Caco-2 (cell line): ENCODE data around the gene GRK1. TPM values are rescaled to one million over a fixed set of nuclear protein-coding genes. Genes with fewer than 3 reads are reported as not detected.

Experiments
- BruUV-seq: library from RNA; stranded (reverse); fragments of 400-500 nt; replicated peaks from 2 replicates; lab custom pipeline; 2021; lab: Mats Ljungman, UMichigan
- CTCF ChIA-PET: fragments of 300-600 bp; sonication (Branson Sonifier 250); formaldehyde crosslinking; loops from one replicate; lab custom pipeline; 2022; ENCODE audit warnings: antibody characterized with exemption; lab: Charles Lee
- POLR2A ChIA-PET: fragments of 300-600 bp; sonication (Branson Sonifier 250); formaldehyde crosslinking; loops from one replicate; lab custom pipeline; 2022; ENCODE audit warnings: antibody characterized with exemption; lab: Charles Lee
- DNase-seq, 2 experiments: peaks; one replicate each; pipeline versions ENCODE4 v3.0.0 to v3.0.0-alpha.2; 2020 to 2022
- H3K27me3 ChIP-seq: replicated peaks from 2 replicates; pipeline ENCODE4 v1.6.0; 2011; ENCODE audit warnings: low read length; ENCODE audit not compliant: control insufficient read depth, insufficient read depth
- H3K36me3 ChIP-seq: 2 replicates; pipeline ENCODE4 v1.5.1; 2011; ENCODE audit warnings: low read length; ENCODE audit not compliant: control insufficient read depth, insufficient read depth
- H3K4me1 ChIP-seq: fragments of 250-450 bp; sonication (Bioruptor Pico); 2 replicates; pipeline ENCODE4 v1.5.1; 2020; ENCODE audit warnings: mild to moderate bottlenecking
- H3K4me3 ChIP-seq: 2 replicates; pipeline ENCODE4 v1.5.1; 2011; ENCODE audit warnings: low read depth, mild to moderate bottlenecking, control low read depth, low read length
- H3K9me3 ChIP-seq: fragments of 250-450 bp; sonication (Bioruptor Pico); 2 replicates; pipeline ENCODE4 v1.5.1; 2020; ENCODE audit warnings: mild to moderate bottlenecking, moderate library complexity
- H3K27ac Mint-ChIP-seq: one replicate; pipeline ENCODE4 v1.8.0; 2022; ENCODE audit warnings: mixed read lengths; ENCODE audit not compliant: unreplicated experiment
- H3K27me3 Mint-ChIP-seq: one replicate; pipeline ENCODE4 v1.8.0; 2022; ENCODE audit warnings: mixed read lengths; ENCODE audit not compliant: insufficient read depth, unreplicated experiment
- H3K36me3 Mint-ChIP-seq: one replicate; pipeline ENCODE4 v1.8.0; 2022; ENCODE audit warnings: mild to moderate bottlenecking, mixed read lengths; ENCODE audit not compliant: insufficient read depth, unreplicated experiment
- H3K4me1 Mint-ChIP-seq: one replicate; pipeline ENCODE4 v1.8.0; 2022; ENCODE audit warnings: low read depth, mixed read lengths; ENCODE audit not compliant: unreplicated experiment
- H3K4me3 Mint-ChIP-seq: one replicate; pipeline ENCODE4 v1.8.0; 2022; ENCODE audit warnings: mild to moderate bottlenecking, moderate library complexity, mixed read lengths; ENCODE audit not compliant: unreplicated experiment
- H3K9me3 Mint-ChIP-seq: one replicate; pipeline ENCODE4 v1.8.0; 2022; ENCODE audit warnings: mixed read lengths; ENCODE audit not compliant: unreplicated experiment
- CTCF ChIP-seq, 2 experiments: fragments of 200-600 bp in 1 of 2; IDR thresholded peaks; 1 replicate in 1 of 2; 2 replicates in 1 of 2; pipeline versions ENCODE4 v1.5.1 to v1.8.0; 2011 to 2022; ENCODE audit warnings: antibody characterized with exemption in 1 of 2, control low read depth in 1 of 2, inconsistent platforms in 1 of 2, low read depth in 1 of 2, low read length in 1 of 2, mild to moderate bottlenecking in 1 of 2, moderate library complexity in 1 of 2; ENCODE audit not compliant: insufficient read depth in 1 of 2, severe bottlenecking in 1 of 2, unreplicated experiment in 1 of 2
- intact Hi-C: fragments of 100-400 bp; cut with micrococcal nuclease; formaldehyde crosslinking; loops from one replicate; pipeline ENCODE4 v1.10.0; 2022; ENCODE audit not compliant: unreplicated experiment
- total RNA-seq: library from RNA; stranded (reverse); gene quantifications from 2 replicates; pipeline ENCODE4 v1.2.3, GENCODE V29; 2022

The GRK1 gene
- total RNA-seq, 1 experiment from 2014 or later: not detected

- BruUV-seq: no TSS peak
- H3K27me3 Mint-ChIP-seq: no peaks in the 10 kb centered on the region
- peak in 1 of 2 experiments; percentile 23 for DNase-seq
- CTCF ChIA-PET: no interaction called here
- Histone ChIP-seq H3K9me3 (no peaks in the 10 kb centered on the region), H3K36me3 (no peaks in the 10 kb centered on the region), H3K27me3 (no peaks in the 10 kb centered on the region), H3K4me1 (no peaks in the 10 kb centered on the region), H3K4me3 (no peak overlapping the region)
- no peaks in the 10 kb centered on the region for H3K36me3 Mint-ChIP-seq
- no peak for TF ChIP-seq CTCF (IDR thresholded peaks at IDR 0.05; ENCODE audit: insufficient read depth in 1 of 2, low read depth in 1 of 2, low read length in 1 of 2, severe bottlenecking in 1 of 2, unreplicated experiment in 1 of 2)
- POLR2A ChIA-PET: no interaction called here
- intact Hi-C loops: no loop called here
- peaks cover 11% of the 10 kb centered on the region for H3K9me3 Mint-ChIP-seq
- H3K27ac Mint-ChIP-seq: no peak overlapping the region
- peaks cover 13% of the 10 kb centered on the region for H3K4me1 Mint-ChIP-seq
- H3K4me3 Mint-ChIP-seq: no peak overlapping the region
Observed at GRCh38 chr13:113668491-113668971, 1.5 kb downstream of the GRK1 start.

- Histone ChIP-seq H3K4me3 (no peak overlapping the region), H3K4me1 (no peaks in the 10 kb centered on the region), H3K27me3 (no peaks in the 10 kb centered on the region), H3K36me3 (no peaks in the 10 kb centered on the region), H3K9me3 (no peaks in the 10 kb centered on the region)
- Mint-ChIP-seq H3K9me3 (peaks cover 11% of the 10 kb centered on the region), H3K4me3 (no peak overlapping the region), H3K36me3 (no peaks in the 10 kb centered on the region), H3K4me1 (peaks cover 11% of the 10 kb centered on the region), H3K27ac (no peak overlapping the region), H3K27me3 (no peaks in the 10 kb centered on the region)
- no TSS peak for BruUV-seq
- intact Hi-C loops: no loop called here
- no peak for TF ChIP-seq CTCF (IDR thresholded peaks at IDR 0.05; ENCODE audit: insufficient read depth in 1 of 2, low read depth in 1 of 2, low read length in 1 of 2, severe bottlenecking in 1 of 2, unreplicated experiment in 1 of 2)
- DNase-seq: peak in 1 of 2 experiments; percentile 26
- CTCF ChIA-PET: no interaction called here
- POLR2A ChIA-PET: no interaction called here
Observed at GRCh38 chr13:113669231-113669754, 2.3 kb downstream of the GRK1 start.

GRCh38 chr13:113669755-113670341 lies 2.8 kb downstream of the GRK1 start:
- H3K9me3 ChIP-seq: no peaks in the 10 kb centered on the region
- Mint-ChIP-seq H3K4me3 (no peak overlapping the region), H3K36me3 (no peaks in the 10 kb centered on the region), H3K27me3 (no peaks in the 10 kb centered on the region), H3K9me3 (peaks cover 11% of the 10 kb centered on the region), H3K27ac (no peak overlapping the region), H3K4me1 (peaks cover 5% of the 10 kb centered on the region)
- intact Hi-C loops: no loop called here
- H3K4me3 ChIP-seq: no peak overlapping the region
- no peak for TF ChIP-seq CTCF (IDR thresholded peaks at IDR 0.05; ENCODE audit: insufficient read depth in 1 of 2, low read depth in 1 of 2, low read length in 1 of 2, severe bottlenecking in 1 of 2, unreplicated experiment in 1 of 2)
- no peaks in the 10 kb centered on the region for H3K27me3 ChIP-seq
- no TSS peak for BruUV-seq
- H3K4me1 ChIP-seq: no peaks in the 10 kb centered on the region
- peak in 1 of 2 experiments; percentile 32 for DNase-seq
- POLR2A ChIA-PET: no interaction called here
- CTCF ChIA-PET: no interaction called here
- H3K36me3 ChIP-seq: no peaks in the 10 kb centered on the region
